Osteoblast (primary cell): Measurements from ENCODE around the gene TTK. TPM values are rescaled to one million over a fixed set of nuclear protein-coding genes. Genes with fewer than 3 reads are reported as not detected.
"Not testable (repeated sequence)": the region's sequence is repeated elsewhere in the genome, so short reads cannot be mapped to it uniquely, and the experiment has no call there.

ENCODE experiments used
- DNase-seq: peaks from one replicate; pipeline ENCODE4 v3.0.0; 2011; ENCODE audit warnings: low spot score, mixed read lengths; ENCODE audit not compliant: insufficient read length; ENCODE audit errors: missing footprints
- H2AFZ ChIP-seq: 2 replicates; pipeline ENCODE4 v1.6.0; 2011; ENCODE audit warnings: mild to moderate bottlenecking, low read length
- H3K27ac ChIP-seq: 2 replicates; pipeline ENCODE4 v1.5.1; 2011; ENCODE audit warnings: mild to moderate bottlenecking, low read depth, low read length, moderate library complexity
- H3K27me3 ChIP-seq: 2 replicates; pipeline ENCODE4 v1.6.0; 2012; ENCODE audit warnings: mild to moderate bottlenecking, control low read depth, inconsistent platforms, low read length, moderate library complexity; ENCODE audit not compliant: insufficient read depth
- H3K36me3 ChIP-seq: 2 replicates; pipeline ENCODE4 v1.5.1; 2011; ENCODE audit warnings: mild to moderate bottlenecking, low read length, control low read depth, moderate library complexity; ENCODE audit not compliant: insufficient read depth
- H3K4me1 ChIP-seq: 2 replicates; pipeline ENCODE4 v1.5.1; 2011; ENCODE audit warnings: mild to moderate bottlenecking, low read length, control low read depth, moderate library complexity; ENCODE audit not compliant: insufficient read depth
- H3K4me2 ChIP-seq: 2 replicates; pipeline ENCODE4 v1.6.0; 2011; ENCODE audit warnings: mild to moderate bottlenecking, low read length; ENCODE audit not compliant: insufficient read depth
- H3K4me3 ChIP-seq: fragments of 200-600 bp; sonication (generic); 3 replicates; pipeline ENCODE4 v1.5.1; 2012; ENCODE audit warnings: mild to moderate bottlenecking, low read length, inconsistent platforms; ENCODE audit not compliant: insufficient read depth
- H3K79me2 ChIP-seq: 2 replicates; pipeline ENCODE4 v1.6.0; 2012; ENCODE audit warnings: mild to moderate bottlenecking, low read length, control low read depth, inconsistent platforms; ENCODE audit not compliant: insufficient read depth
- H3K9me3 ChIP-seq: 2 replicates; pipeline ENCODE4 v1.5.1; 2011; ENCODE audit warnings: low read depth, low read length, control low read depth
- H4K20me1 ChIP-seq: 2 replicates; pipeline ENCODE4 v1.6.0; 2012; ENCODE audit warnings: mild to moderate bottlenecking, low read length, control low read depth; ENCODE audit not compliant: insufficient read depth
- total RNA-seq: library from RNA; depleted of rRNA; stranded (reverse); fragments of >200 nt; gene quantifications from 2 replicates; pipeline ENCODE4 v1.2.3, GENCODE V29; 2012
- TF ChIP-seq, protein P1 (sequence below): IDR thresholded peaks from 2 replicates; pipeline ENCODE4 v1.5.1; 2011; ENCODE audit warnings: mild to moderate bottlenecking, low read depth, low read length, moderate library complexity; ENCODE audit errors: extremely low read depth

The TTK gene
- total RNA-seq, 1 donor: 4.0 TPM

DNA sequence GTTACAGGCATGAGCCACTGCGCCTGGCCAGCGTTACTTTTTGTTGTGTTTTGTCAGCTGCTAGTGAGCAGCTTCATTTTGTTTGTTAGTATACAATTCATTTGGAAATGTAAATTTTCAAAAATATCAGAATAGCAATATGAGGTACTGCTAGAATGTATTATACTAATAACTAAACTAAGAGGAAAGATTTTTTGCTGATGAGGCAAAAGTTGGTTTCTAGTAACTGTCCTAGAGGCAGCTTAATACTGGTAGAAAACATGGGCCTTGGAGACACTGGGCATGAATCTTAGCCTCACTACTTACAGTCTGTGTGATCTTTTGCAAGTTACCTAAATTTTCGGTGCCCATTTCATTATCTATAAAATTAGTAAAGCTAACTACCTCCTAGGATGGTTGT lies 24.1 kb downstream of the TTK start:
- H3K36me3 ChIP-seq: no peaks in the 10 kb centered on the region
- H3K4me1 ChIP-seq: no peaks in the 10 kb centered on the region
- no peaks in the 10 kb centered on the region for H3K27me3 ChIP-seq
- DNase-seq: no peak
- H3K27ac ChIP-seq: no peak overlapping the region
- no peak overlapping the region for H2AFZ ChIP-seq
- no peaks in the 10 kb centered on the region for H3K79me2 ChIP-seq
- H3K9me3 ChIP-seq: no peaks in the 10 kb centered on the region
- no peak overlapping the region for H3K4me2 ChIP-seq
- TF ChIP-seq, protein P1, sequence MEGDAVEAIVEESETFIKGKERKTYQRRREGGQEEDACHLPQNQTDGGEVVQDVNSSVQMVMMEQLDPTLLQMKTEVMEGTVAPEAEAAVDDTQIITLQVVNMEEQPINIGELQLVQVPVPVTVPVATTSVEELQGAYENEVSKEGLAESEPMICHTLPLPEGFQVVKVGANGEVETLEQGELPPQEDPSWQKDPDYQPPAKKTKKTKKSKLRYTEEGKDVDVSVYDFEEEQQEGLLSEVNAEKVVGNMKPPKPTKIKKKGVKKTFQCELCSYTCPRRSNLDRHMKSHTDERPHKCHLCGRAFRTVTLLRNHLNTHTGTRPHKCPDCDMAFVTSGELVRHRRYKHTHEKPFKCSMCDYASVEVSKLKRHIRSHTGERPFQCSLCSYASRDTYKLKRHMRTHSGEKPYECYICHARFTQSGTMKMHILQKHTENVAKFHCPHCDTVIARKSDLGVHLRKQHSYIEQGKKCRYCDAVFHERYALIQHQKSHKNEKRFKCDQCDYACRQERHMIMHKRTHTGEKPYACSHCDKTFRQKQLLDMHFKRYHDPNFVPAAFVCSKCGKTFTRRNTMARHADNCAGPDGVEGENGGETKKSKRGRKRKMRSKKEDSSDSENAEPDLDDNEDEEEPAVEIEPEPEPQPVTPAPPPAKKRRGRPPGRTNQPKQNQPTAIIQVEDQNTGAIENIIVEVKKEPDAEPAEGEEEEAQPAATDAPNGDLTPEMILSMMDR: no peak
- H3K4me3 ChIP-seq: no peak overlapping the region
- no peaks in the 10 kb centered on the region for H4K20me1 ChIP-seq

DNA sequence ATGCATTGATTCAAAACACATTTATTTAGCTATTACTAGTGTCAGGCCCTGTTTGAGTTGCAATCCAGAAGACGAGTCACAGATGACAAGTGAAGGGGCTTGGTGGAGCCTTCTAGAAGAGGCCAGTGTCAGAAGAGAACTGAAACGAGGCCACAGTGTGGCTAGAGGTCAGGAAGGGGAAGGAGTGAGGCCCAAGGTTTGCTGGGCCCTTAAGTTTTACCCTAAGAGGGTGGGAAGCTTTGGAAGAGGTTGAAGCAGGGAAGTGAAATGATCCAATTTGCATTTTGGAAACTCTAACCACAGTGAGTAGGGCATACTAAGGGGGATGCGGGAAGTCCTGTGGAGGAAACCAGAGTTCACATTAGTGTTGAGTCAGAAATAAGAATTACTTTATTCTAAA lies 25.0 kb downstream of the TTK start:
- Histone ChIP-seq H3K4me3 (no peak overlapping the region), H3K9me3 (no peaks in the 10 kb centered on the region), H3K79me2 (no peaks in the 10 kb centered on the region), H3K27ac (no peak overlapping the region), H4K20me1 (no peaks in the 10 kb centered on the region), H3K4me2 (no peak overlapping the region), H2AFZ (peak overlapping the region; percentile 55), H3K4me1 (no peaks in the 10 kb centered on the region), H3K27me3 (no peaks in the 10 kb centered on the region), H3K36me3 (no peaks in the 10 kb centered on the region)
- no peak for DNase-seq
- TF ChIP-seq, protein P1: no peak

DNA sequence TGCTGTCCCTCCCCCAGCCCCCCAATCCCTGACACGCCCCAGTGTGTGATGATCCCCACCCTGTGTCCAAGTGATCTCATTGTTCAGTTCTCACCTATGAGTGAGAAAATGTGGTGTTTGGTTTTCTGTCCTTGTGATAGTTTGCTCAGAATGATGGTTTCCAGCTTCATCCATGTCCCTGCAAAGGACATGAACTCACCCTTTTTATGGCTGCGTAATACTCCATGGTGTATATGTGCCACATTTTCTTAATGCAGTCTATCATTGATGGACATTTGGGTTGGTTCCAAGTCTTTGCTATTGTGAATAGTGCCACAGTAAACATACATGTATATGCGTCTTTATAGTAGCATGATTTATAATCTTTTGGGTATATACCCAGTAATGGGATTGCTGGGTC lies 43.8 kb downstream of the TTK start:
- H4K20me1 ChIP-seq, H3K27ac ChIP-seq, H3K4me1 ChIP-seq, DNase-seq, H3K36me3 ChIP-seq, H3K79me2 ChIP-seq, H3K27me3 ChIP-seq, H3K4me2 ChIP-seq, H3K4me3 ChIP-seq, H2AFZ ChIP-seq, H3K9me3 ChIP-seq: not testable (repeated sequence)

DNA sequence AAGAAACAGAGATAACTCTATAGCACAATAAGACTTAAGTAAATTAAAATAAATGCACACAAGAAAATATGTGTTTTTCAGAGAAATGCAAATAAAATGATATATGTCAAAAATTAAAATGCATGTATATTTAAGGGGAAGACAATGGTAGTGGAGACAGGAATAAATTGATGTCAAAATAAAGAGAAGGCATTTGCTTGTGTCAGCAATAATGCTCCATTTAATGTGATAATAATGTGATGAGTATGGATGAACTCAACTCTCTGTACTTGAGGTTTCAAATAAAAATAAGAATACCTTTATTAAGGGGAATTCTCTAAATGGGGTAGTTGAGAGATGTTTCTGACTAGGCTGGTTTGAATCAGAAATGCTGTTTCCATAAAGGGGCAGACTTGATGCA lies 56.3 kb downstream of the TTK start:
- H2AFZ ChIP-seq: no peak overlapping the region
- no peak overlapping the region for H3K27ac ChIP-seq
- no peaks in the 10 kb centered on the region for H3K79me2 ChIP-seq
- H3K4me2 ChIP-seq: no peak overlapping the region
- H3K4me1 ChIP-seq: no peaks in the 10 kb centered on the region
- no peaks in the 10 kb centered on the region for H3K27me3 ChIP-seq
- no peaks in the 10 kb centered on the region for H4K20me1 ChIP-seq
- TF ChIP-seq, protein P1: no peak
- H3K36me3 ChIP-seq: no peaks in the 10 kb centered on the region
- H3K4me3 ChIP-seq: no peak overlapping the region
- H3K9me3 ChIP-seq: no peaks in the 10 kb centered on the region
- no peak for DNase-seq

DNA sequence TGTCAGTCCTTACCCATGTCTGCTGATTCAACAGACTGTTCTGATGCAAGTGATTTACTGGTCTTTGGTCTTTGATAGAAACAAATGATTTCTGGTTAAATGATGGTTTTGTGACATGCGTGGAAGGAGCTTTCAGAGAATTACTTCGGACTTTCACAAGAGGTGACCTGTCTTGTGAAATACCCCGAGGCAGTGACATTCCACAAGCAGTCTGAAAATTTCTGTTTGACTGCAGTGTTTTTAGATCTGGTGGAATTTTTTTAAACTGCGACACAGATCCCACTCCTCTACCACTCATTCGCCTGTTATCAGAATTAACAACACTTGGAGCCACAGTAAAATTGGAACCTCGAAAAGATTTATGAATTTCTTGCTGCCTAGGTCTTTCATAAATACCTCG lies 63.7 kb downstream of the TTK start:
- not testable (repeated sequence) for H3K79me2 ChIP-seq, H3K27me3 ChIP-seq, H3K27ac ChIP-seq, H4K20me1 ChIP-seq, H2AFZ ChIP-seq, H3K4me3 ChIP-seq, H3K4me1 ChIP-seq, H3K36me3 ChIP-seq, DNase-seq, H3K9me3 ChIP-seq, H3K4me2 ChIP-seq

DNA sequence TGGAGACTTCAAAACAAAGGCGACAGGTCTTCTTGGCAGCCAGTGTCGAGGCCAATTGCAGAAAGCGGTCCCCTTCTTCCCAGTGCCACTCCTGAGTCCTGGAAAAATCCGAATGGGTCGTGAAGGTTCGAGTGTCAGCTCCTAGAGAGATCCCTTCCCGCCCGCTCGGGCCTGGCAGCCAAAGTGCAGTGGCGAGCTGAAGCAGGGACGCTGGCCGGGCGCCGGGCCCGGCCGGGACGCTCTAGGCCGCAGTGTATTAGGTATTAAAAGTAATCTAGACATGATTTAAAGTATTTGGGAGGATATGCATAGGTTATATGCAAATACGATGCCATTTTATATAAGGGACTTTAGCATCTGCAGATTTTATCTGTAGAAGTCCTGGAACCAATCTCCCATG lies 66.0 kb downstream of the TTK start:
- not testable (repeated sequence) for H3K79me2 ChIP-seq, H3K27ac ChIP-seq, H3K36me3 ChIP-seq, H3K27me3 ChIP-seq, H3K9me3 ChIP-seq, H2AFZ ChIP-seq, H3K4me2 ChIP-seq, H4K20me1 ChIP-seq, DNase-seq, H3K4me1 ChIP-seq, H3K4me3 ChIP-seq
